Osteocyte (in vitro differentiated cells): ENCODE results near the gene PCDHA3. TPM values are rescaled to one million over a fixed set of nuclear protein-coding genes. Genes with fewer than 3 reads are reported as not detected.
"Not testable (repeated sequence)": the region's sequence is repeated elsewhere in the genome, so short reads cannot be mapped to it uniquely, and the experiment has no call there.

ENCODE experiments used
- DNase-seq: peaks from one replicate; pipeline ENCODE4 v3.0.0; 2021; ENCODE audit warnings: mixed read lengths; ENCODE audit not compliant: unreplicated experiment; ENCODE audit errors: extremely low spot score
- H3K27ac Mint-ChIP-seq: one replicate; pipeline ENCODE4 v1.8.0; 2021; ENCODE audit warnings: mild to moderate bottlenecking, mixed read lengths; ENCODE audit not compliant: unreplicated experiment
- H3K27me3 Mint-ChIP-seq: one replicate; pipeline ENCODE4 v1.8.0; 2021; ENCODE audit warnings: mixed read lengths; ENCODE audit not compliant: unreplicated experiment
- H3K36me3 Mint-ChIP-seq: one replicate; pipeline ENCODE4 v1.8.0; 2021; ENCODE audit warnings: mixed read lengths; ENCODE audit not compliant: unreplicated experiment
- H3K4me1 Mint-ChIP-seq: one replicate; pipeline ENCODE4 v1.8.0; 2021; ENCODE audit warnings: mixed read lengths; ENCODE audit not compliant: unreplicated experiment
- H3K4me3 Mint-ChIP-seq: one replicate; pipeline ENCODE4 v1.8.0; 2021; ENCODE audit warnings: mild to moderate bottlenecking, moderate library complexity, mixed read lengths; ENCODE audit not compliant: unreplicated experiment
- H3K9me3 Mint-ChIP-seq: one replicate; pipeline ENCODE4 v1.8.0; 2021; ENCODE audit warnings: mixed read lengths; ENCODE audit not compliant: unreplicated experiment
- total RNA-seq: library from RNA; stranded (reverse); gene quantifications from 2 replicates; pipeline ENCODE4 v1.2.1, GENCODE V29; 2021
- TF ChIP-seq, protein P1 (sequence below): fragments of 200-600 bp; sonication (generic); IDR thresholded peaks from 2 replicates; pipeline ENCODE4 v1.5.0; 2021; ENCODE audit warnings: antibody characterized with exemption, mild to moderate bottlenecking, moderate library complexity

PCDHA3 gene
- total RNA-seq, 1 donor from 2014 or later: 0.19 TPM

DNA sequence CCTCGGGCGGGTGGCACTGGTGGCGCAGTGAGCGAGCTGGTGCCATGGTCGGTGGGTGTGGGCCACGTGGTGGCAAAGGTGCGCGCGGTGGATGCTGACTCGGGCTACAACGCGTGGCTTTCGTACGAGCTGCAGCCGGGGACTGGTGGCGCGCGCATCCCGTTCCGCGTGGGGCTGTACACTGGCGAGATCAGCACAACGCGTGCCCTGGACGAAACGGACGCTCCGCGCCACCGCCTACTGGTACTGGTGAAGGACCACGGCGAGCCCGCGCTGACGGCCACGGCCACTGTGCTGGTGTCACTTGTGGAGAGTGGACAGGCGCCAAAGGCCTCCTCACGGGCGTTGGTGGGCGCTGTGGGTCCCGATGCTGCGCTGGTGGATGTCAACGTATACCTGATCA is 8.0 kb downstream of the PCDHA3 start:
- Mint-ChIP-seq H3K4me3 (no peak overlapping the region), H3K27ac (no peak overlapping the region), H3K4me1 (peaks cover 13% of the 10 kb centered on the region), H3K27me3 (no peaks in the 10 kb centered on the region), H3K36me3 (no peaks in the 10 kb centered on the region), H3K9me3 (peaks cover 6% of the 10 kb centered on the region)
- no peak for DNase-seq
- TF ChIP-seq, protein P1, sequence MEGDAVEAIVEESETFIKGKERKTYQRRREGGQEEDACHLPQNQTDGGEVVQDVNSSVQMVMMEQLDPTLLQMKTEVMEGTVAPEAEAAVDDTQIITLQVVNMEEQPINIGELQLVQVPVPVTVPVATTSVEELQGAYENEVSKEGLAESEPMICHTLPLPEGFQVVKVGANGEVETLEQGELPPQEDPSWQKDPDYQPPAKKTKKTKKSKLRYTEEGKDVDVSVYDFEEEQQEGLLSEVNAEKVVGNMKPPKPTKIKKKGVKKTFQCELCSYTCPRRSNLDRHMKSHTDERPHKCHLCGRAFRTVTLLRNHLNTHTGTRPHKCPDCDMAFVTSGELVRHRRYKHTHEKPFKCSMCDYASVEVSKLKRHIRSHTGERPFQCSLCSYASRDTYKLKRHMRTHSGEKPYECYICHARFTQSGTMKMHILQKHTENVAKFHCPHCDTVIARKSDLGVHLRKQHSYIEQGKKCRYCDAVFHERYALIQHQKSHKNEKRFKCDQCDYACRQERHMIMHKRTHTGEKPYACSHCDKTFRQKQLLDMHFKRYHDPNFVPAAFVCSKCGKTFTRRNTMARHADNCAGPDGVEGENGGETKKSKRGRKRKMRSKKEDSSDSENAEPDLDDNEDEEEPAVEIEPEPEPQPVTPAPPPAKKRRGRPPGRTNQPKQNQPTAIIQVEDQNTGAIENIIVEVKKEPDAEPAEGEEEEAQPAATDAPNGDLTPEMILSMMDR: no peak

DNA sequence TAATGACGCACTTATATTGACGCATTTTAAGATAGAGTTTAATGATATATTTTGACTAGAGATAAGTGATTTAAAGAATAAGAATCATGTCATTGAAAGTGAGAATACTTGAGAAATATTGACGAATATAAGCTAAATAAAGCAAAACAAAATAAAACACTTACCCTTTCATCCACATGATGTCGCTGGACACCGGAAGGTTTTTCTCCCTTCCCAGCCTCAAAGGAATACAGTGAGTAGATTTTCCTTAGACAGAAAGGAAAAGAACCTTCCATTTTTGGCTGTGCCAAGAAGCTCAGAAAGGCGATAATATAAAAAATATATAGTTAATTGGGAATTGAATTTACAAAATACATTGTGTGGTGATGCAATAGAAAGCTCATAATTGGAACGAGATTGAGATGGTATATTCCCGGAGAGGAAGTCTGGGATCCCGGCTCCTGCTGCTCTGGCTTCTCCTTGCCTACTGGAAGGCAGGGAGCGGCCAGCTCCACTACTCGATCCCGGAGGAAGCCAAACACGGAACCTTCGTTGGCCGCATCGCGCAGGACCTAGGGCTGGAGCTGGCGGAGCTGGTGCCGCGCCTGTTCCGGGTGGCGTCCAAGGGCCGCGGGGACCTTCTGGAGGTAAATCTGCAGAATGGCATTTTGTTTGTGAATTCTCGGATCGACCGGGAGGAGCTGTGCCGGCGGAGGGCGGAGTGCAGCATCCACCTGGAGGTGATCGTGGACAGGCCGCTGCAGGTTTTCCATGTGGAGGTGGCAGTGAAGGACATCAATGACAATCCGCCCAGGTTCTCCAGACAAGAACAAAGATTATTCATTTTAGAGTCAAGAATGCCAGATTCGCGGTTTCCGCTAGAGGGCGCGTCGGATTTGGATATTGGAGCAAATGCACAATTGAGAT is 20.8 kb downstream of the PCDHA3 start, which contains the start of gene PCDHA5:
TSS of gene PCDHA5 (plus strand) at position 239 of the 906 bp plus-strand sequence.
- H3K27me3 Mint-ChIP-seq: no peaks in the 10 kb centered on the region
- no peak for DNase-seq
- no peak within 1 kb of the TSS for H3K4me3 Mint-ChIP-seq
- H3K9me3 Mint-ChIP-seq: no peaks in the 10 kb centered on the region
- no peaks in the 10 kb centered on the region for H3K4me1 Mint-ChIP-seq
- no peak within 1 kb of the TSS for H3K27ac Mint-ChIP-seq
- TF ChIP-seq, protein P1: no peak
- H3K36me3 Mint-ChIP-seq: peaks cover 8% of the 10 kb centered on the region

DNA sequence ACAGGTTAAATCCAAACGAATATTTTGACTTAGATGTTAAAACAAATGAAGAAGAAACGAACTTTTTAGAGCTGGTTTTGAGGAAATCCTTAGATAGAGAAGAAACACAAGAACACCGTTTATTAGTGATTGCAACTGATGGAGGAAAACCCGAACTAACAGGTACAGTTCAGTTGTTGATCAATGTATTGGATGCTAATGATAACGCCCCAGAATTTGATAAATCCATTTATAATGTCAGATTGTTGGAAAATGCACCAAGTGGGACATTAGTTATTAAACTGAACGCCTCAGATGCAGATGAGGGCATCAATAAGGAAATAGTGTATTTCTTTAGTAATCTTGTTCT is 21.4 kb downstream of the PCDHA3 start:
- Mint-ChIP-seq H3K27me3 (no peaks in the 10 kb centered on the region), H3K9me3 (no peaks in the 10 kb centered on the region), H3K36me3 (peaks cover 8% of the 10 kb centered on the region), H3K4me1 (peaks cover 2% of the 10 kb centered on the region), H3K4me3 (no peak overlapping the region), H3K27ac (no peak overlapping the region)
- no peak for DNase-seq
- TF ChIP-seq, protein P1: no peak

DNA sequence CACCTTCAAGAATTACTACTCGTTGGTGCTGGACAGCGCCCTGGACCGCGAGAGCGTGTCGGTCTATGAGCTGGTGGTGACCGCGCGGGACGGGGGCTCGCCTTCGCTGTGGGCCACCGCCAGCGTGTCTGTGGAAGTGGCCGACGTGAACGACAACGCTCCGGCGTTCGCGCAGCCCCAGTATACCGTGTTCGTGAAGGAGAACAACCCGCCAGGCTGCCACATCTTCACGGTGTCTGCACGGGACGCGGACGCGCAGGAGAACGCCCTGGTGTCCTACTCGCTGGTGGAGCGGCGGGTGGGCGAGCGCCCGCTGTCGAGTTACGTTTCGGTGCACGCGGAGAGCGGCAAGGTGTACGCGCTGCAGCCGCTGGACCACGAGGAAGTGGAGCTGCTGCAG is 22.1 kb downstream of the PCDHA3 start:
- not testable (repeated sequence) for H3K4me3 Mint-ChIP-seq, H3K27me3 Mint-ChIP-seq, H3K27ac Mint-ChIP-seq, H3K9me3 Mint-ChIP-seq, DNase-seq, H3K4me1 Mint-ChIP-seq, H3K36me3 Mint-ChIP-seq

DNA sequence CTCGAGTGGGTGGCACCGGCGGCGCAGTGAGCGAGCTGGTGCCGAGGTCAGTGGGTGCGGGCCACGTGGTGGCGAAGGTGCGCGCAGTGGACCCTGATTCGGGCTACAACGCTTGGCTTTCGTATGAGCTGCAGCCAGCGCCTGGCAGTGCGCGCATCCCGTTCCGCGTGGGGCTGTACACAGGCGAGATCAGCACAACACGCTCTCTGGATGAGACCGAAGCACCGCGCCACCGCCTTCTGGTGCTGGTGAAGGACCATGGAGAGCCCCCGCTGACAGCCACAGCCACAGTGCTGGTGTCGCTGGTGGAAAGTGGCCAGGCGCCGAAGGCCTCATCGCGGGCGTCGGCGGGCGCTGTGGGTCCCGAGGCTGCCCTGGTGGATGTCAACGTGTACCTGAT is 22.6 kb downstream of the PCDHA3 start:
- TF ChIP-seq, protein P1: no peak
- Mint-ChIP-seq H3K27me3 (no peaks in the 10 kb centered on the region), H3K9me3 (no peaks in the 10 kb centered on the region), H3K4me1 (peaks cover 5% of the 10 kb centered on the region), H3K27ac (no peak overlapping the region), H3K4me3 (no peak overlapping the region), H3K36me3 (peaks cover 12% of the 10 kb centered on the region)
- DNase-seq: no peak
